SKM-1 treated with dmso at 0.1 percent for 144 hours (cell line): ENCODE data around the gene ARHGAP10.

Source experiments
- DNase-seq: peaks from one replicate; lab custom pipeline; 2025; ENCODE audit not compliant: unreplicated experiment; lab: John Stamatoyannopoulos, UW

Gene ARHGAP10

DNA sequence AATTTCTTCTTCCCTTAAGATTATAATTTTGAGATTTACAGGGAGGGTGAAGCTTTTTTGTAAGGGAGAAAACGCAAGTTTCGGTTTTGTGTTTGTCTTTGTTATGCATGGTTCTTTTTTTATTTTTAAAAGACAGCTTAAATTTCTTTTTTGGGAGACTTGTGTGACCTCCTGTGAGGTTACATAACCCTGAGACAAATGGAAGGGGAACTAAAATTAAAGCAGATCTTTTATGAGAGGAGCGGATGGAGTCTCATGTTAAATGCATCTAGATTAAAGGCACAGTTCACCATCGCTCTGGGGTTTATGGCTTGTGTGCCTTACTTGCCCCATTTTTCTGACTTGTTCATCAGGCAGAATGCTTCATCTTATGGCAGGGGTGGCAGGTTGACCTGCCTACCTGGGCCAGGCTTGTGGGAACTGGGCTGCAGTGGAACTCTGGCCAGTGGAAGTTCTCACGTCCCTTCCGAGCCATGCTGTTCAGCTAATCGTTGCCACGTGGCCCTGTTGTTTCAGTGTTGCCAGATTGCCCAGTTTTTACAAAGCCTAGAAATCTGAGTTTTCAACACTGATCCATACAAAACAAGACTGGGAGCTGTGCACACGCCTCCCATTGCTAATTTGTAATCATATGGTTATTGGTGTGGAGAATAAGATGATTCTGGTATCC is 291.8 kb downstream of the ARHGAP10 start:
- DNase-seq = no peak

DNA sequence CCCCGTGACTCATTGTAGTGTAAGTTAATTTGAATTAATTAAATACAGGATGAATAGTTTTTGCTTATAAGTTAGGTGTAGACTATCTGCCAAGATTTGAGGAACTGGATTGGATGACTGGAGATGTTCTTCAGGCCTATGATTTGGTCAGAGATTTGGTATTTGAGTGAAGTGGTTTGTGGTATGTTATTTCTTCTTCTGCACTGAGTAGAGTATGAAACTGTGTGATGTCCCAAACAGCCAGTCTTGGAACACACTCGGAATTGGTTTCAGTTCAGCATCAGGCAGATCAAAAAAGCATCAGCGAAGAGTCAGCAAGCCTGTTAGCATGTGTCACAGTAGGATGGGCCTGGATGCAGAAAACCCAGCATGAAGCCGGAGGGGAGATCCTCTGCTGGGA is 294.1 kb downstream of the ARHGAP10 start:
- DNase-seq = no peak

DNA sequence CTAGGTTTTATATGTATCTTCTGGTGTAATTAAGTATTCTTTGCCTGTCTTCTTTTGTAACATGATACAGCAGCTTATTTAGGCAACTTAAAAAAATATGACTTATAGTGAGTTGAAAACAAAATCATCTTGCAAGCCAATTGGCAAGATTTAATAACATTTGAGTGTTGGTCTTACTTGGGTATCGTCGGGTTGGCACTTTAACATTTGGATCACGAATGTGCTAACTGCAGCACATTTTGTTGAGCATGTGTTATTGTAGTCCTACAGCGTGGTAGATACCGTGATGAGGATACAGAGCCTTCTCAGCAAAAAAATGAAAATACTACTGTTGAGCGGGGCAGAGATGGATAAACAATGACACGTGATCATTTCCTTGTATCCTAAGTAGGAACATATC is 295.3 kb downstream of the ARHGAP10 start:
- no peak for DNase-seq

DNA sequence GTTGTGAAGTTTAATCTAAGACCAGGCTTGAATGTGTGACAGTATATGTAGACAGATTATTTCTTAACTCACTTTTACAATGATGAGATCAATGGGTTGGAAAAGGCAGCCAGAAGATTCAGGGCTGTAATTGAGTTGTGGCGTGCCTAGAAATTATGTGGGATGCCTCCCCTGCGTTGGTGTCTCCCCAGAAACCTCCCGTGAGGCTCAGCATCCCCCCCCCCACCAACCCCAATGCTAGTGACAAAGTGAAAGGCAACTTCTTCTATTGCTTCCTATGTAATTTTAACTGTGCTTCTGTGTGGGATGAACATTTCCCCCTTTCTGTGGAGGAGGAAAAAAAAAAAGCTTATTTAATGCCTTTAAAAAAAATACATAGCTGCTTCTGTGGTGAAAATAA is 297.9 kb downstream of the ARHGAP10 start:
- no peak for DNase-seq

DNA sequence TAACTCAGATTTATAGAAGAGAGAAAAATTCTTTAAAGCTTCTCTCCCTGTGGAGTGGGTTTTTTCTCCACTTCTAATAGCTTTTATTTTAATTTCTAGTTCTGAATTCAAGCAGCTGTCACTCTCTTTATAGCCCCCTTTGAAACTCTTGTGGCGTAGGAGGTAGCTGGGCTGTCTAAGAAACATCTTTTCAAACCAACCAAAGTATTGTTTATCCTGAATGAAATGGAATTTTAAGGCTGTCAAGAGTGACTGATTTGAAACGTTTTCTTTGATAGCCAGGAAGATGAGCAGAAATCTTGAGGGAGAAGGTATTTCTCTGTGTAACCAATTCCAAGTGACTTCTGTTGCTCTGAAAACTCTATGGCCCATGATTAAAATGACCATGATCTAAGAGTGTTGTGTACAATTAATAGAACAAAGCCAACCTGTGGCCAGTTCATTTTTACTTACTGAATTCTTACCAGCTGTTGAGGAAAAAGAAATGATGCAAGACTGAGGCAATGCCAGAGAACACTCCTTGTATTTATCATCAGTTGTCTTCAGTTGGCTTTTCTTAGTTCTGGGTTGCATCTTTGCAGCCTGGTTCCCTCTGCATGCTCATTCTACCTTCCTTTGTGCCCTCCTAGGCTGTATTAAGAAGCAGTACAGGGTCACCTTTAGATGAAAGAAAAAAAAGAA is 298.4 kb downstream of the ARHGAP10 start:
- DNase-seq = no peak

DNA sequence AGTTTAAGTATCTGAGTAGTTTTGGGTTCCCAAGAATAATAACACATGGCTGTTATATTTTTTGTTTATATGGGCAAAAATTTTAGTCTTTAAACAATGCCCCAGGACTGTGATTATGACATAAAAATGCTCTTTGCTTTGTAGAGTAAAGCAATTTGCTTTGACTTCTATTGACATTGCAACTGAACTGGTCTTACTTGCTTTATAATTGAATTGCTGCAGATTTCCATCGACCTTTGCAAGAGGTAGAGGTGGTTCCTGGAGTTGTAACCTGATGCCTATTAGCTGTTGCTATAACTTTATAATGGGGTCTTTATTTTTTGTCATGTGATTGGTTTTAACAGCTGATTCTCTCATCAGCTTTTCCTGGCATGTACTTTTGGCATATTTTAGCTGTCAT is 302.9 kb downstream of the ARHGAP10 start:
- DNase-seq = no peak

DNA sequence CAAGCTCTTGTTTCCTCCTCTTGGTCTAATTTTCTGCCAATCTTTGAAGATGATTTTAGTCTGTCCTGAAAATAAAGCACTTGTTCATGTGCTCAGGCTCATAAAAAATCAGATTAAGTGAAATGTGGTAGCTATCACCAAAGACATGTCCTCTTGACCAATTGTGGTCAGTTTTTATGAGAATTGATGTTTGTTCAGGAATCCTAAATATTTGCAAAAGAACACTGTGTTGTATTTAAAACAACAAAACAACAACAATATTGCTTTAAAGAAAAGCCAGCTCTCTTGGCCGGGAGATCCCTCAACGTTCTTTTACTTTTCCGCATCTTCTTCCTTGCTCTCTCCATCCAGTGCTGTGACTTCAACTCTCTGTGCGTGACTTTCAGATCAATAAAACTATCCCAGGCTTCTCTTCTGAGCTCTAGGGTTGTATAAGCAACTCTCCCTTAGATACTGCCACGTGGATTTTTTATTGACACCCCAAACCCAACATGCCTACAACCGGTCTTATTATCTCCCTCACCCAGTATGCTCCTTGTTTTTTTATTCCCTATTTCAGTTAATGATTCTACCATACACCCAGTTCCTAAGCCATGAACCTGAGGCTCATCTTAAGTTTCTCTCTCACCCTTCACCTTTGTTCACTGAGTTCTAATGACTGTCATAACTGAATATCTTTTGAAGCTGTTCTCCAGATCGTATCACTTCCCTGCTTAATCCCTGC is 309.9 kb downstream of the ARHGAP10 start:
- no peak for DNase-seq

DNA sequence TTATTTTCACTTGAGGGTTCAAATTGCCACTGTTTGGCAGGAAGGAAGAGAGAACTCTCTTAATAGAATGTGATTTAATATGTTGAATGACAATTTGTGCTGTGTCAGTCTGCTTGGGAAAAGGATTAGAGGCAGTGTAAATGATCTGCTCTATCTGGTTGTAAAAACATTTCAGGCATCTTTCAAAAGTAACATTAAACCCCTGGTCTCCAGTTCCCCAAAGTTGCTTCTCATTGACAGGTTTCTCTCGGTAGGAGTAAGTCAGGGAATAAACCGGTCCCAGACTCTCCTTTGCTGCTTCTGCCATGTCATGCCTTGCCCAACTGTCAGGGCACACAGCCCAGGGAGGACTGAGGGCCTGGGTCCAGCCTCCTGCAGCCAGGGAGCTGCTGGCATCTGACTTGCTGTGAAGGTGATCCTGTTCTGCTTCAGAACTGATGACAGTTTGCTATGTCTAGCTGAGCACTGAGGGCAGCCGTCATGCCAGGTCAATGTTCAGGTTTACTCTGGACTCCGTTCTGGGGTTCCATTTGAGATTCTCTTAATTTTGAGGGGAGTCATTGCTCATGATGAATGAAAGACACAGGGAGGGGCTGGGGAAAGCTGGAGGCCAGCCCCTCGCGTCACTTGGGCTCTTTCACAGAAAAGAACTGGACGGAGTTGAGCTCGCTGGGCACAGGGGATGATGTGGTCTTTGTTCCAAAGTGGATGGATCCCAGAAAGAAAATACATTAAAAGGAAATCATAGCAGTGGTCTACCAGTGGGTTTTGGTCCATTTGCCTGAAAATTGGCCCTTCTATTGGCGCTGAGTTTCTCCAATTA is 312.4 kb downstream of the ARHGAP10 start:
- no peak for DNase-seq

DNA sequence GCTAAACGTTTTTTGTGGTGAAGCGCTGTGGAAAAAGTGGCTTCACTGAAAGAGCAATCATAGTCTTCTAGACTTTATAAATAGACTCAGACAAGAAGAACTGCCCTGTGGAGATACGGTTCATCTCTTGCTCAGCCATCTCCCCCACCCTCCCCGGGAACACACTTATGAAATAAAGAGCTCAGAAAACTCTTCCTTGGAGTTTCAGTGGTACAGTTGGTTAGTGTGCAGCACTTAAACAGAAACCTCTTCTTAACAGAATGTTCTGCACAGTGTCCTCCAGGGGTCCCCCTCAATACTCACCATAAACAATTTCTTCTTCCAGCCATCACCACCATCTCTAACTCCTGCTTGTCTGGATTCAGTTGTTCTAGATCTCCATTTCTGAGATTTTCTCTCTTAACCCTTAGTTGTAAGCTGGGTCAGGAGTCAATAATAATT is 313.0 kb downstream of the ARHGAP10 start:
- no peak for DNase-seq

DNA sequence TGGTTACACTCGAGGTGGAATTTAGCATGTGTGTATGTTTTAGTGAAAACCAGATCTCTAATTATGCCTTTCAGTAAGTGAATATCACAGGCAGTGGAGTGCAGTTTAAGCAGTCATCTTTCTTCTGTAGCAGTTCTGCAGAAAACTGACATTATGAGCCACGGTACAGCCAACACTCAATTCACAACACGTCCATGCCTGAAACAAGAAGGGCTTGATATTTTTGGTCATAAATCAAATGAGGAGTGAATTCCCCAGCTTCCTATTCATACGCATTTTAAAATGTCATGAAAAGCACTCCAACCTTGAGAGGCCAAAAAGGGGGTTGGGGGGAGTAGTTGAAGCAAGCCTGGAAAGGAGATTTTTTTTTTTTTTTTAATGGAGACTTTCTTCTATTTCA is 316.7 kb downstream of the ARHGAP10 start:
- no peak for DNase-seq

DNA sequence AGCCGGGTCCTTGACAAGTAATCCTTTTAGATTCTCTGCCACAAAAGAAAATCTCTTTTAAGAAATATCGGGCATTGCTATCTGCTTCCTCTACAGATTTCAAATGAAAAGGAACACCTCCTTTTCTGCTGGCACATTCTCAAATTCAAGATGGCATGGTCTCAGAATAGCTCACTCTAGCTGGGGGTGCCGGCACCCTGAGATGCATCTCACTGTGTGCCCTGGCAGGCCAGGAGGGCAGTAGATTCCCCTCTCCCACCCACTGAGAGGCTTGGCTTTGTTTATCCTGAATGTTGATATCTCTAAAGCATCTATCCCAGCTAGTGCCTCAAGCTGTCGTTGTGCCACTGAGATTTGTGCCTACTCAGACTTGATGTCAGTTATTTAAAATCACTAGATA is 319.5 kb downstream of the ARHGAP10 start:
- no peak for DNase-seq

DNA sequence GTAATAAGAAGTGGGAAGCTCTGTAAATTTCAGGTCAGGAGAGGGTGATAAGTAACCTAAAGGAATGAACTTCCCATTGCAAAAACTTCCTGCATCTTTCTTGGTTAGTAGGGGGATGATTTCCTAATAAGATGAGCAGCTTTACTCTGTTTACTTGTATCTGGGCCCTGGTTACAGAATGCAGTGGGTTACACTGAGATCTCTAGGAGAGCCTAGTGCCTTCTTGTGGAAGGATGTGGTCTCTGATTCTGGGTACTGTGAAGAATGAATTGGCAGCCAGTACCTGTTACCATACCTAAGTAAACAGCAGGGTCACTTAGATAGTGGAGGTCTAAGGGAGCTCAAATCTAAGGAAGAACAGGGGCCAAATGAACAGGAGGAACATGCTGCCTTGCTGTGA is 320.6 kb downstream of the ARHGAP10 start:
- DNase-seq = peak; percentile 12

DNA sequence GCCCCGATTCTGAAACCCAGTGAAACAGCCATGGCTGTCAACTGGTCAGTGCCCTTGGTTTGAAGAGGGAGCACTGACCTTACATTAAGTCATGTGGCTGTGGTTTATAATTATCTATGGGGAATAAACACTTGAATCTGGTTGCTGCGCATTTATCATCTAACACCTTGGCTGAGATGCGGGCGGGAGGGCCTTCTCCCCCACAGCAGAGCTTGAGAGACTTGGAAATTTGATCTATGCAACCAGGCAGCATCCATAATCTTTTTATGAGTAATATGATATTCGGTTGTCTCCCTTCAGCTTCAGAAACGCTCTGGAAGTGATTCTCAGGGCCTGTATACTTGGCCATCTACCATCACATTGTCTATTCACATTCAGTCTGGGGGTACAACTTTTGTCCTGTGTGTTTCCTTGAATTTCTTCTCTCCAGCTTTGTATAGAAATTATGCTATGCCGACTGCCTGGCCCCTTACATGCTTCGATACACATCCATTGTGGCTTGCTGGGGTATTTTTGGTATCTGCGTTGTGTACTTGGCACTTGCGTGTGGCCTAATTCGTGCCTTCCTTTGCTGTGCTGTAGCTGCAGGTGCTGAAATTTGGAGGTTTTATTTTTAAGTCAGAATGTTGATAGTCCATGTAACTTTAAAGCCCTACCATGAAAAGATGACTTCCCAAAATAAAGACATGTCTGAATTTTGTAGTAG is 321.6 kb downstream of the ARHGAP10 start:
- no peak for DNase-seq

DNA sequence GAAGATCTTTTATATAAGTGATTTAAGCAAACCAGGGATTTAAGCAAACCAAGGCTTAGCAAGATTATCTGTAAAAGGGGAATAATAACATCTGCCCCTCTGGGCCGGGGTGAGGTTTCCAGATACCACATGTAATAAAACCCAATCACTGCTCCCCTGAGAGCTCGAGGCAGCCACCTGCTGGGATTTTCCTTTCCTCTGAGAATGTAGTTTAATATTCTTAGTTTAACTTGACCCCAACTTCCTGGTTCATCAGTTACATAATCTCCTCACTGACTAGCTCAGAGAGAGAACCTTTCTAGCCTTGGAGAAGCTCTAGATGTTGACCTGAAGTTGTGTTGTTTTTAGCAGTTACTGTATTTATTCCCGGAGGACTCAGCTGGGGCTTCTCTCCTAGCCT is 322.4 kb downstream of the ARHGAP10 start:
- DNase-seq = peak; percentile 57

DNA sequence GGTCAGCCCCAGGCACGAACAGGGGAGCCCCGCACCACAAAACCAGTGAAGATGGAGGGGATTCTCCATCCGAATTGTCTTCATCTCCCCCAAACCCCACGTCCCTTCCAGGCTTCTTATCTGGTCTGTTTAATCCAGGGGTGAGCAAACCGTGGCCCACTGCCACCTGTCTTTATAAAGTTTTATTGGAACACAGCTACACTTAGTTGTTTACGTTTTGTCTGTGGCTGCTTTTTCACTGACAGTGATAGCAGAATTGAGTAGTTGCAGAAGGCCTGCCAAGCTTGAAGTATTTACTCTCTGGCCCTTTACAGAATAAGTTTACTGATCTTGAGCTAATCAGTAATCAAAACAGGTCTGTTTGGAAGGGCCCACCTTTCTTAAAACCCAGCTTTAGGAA is 324.0 kb downstream of the ARHGAP10 start:
- DNase-seq = no peak

DNA sequence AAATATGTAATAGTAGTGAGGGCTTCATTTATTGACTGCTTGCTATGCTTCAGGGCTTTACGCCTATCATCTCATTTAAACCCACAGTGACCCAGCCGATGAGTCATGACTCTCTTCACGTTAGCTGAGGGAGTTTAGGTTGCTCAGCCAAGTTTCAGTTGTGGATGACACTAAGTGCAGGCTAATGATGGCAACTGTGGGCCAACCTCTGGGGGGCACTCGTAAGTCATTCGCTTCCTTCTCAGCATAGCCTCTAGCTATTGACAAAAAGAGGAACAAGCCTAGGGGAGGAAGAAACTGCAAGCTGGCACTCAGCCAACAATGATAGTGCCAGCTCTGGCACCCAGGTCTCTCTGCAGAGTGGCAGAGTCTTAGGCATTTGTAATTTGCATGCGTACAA is 325.0 kb downstream of the ARHGAP10 start:
- DNase-seq = peak; percentile 96

DNA sequence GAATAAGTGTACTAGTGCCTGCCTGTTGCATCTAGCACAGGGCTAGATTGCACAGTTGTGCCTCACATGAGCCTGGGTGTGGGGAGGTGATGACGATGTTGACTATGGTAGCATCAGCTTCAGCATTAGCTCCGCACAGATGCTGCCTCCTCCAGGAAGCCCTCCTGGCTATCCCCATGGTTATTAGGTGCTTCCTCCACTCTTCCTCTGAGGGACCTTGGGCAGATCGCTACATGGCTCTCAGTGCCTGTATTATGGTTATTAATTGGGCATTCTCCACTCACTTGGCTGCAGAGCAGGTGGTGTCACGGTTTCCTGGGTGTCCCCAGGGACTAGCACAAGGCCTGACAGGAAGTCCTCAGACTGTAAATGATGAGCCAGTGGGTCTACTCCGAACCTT is 325.6 kb downstream of the ARHGAP10 start:
- no peak for DNase-seq

DNA sequence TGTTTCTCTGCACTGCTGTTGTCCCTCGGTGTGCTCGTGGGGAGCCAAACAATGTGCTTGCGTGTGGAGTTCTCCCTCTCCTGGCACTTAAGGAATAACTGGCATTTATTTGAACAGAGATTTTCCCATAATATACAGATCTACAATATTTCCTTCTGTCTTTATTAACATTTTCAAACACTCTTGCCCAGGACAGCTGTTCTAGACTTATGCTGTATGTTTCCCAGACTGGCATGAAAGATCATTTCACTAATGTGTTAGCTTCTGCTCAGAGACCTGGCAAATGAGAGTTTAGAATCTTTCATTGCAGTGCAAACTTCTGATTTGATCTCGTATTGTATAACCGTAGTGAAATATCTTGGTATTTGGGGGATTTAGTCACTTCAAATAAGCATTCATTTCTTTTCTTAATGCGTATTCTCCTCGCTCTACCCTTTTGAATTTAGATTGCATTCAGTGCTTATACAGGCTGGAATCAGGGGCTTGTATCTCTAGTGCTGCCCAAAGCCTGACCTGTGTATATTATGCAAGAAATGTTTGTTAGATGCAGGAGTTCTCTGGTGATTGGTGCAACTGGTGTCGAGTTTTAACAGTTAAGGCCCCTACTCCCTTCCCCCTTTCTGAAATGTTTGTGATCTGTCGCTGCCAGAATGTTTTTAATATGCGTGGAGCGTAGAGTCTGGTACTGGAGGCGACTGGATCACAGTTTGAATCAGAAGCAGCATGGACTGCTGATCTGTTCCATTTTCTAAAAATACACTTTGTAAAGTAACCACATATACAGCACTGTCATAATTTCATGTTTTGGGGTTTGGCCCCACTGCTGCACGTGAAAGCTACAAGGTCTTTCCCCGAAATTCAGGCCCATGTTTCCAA is 326.3 kb downstream of the ARHGAP10 start:
- DNase-seq = no peak

DNA sequence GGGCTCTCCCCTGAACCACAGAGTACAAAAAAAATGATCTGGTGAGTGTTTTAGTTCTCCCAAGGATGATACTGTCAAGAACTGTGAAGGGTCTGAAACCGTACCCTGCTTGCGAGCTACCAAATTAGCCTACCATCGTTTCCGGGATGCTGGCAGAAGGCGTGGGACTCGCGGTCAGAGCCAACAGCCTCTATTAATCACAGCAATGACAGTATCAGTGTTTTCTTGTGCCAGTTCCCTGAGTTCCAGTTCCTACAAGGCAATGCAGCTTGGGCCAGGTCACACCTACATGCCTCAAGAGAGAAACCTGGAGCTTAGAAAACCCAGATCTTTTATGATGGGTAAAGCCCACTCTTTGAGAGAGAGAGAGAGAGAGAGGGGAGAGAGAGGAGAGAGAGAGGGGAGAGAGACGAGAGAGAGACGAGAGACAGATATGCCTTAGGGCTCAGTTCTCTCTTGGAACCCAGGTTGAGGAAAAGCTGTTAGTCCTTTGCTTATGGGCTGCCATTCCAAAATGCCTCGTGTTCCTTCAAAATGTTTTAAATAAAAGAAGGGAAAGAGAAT is 327.8 kb downstream of the ARHGAP10 start:
- DNase-seq = no peak
